HFFc6 (cell line): Measurements from ENCODE around the gene MOB3A. TPM values are rescaled to one million over a fixed set of nuclear protein-coding genes. Genes with fewer than 3 reads are reported as not detected.
A peak's percentile ranks its signal among the peaks of the same experiment; 100 is the strongest.

Source experiments
- DNase-seq: peaks from one replicate; pipeline ENCODE4 v3.0.0-alpha.2; 2018
- H3K27ac Mint-ChIP-seq: 2 replicates; pipeline ENCODE4 v1.8.0; 2020; ENCODE audit warnings: mild to moderate bottlenecking, mixed read lengths
- H3K27me3 Mint-ChIP-seq: 2 replicates; pipeline ENCODE4 v1.8.0; 2021; ENCODE audit warnings: mild to moderate bottlenecking, moderate library complexity, mixed read lengths; ENCODE audit not compliant: insufficient read depth
- H3K36me3 Mint-ChIP-seq: 2 replicates; pipeline ENCODE4 v1.8.0; 2021; ENCODE audit warnings: low read depth, mixed read lengths
- H3K4me1 Mint-ChIP-seq: 2 replicates; pipeline ENCODE4 v1.8.0; 2020; ENCODE audit warnings: low read depth, mixed read lengths
- H3K4me3 Mint-ChIP-seq: 2 replicates; pipeline ENCODE4 v1.8.0; 2020; ENCODE audit warnings: mild to moderate bottlenecking, moderate library complexity, mixed read lengths
- H3K9me3 Mint-ChIP-seq: 2 replicates; pipeline ENCODE4 v1.8.0; 2020; ENCODE audit warnings: mild to moderate bottlenecking, mixed read lengths
- CTCF ChIP-seq: fragments of 200-600 bp; sonication (generic); IDR thresholded peaks from 2 replicates; pipeline ENCODE4 v1.5.0; 2021; ENCODE audit warnings: antibody characterized with exemption, mild to moderate bottlenecking
- total RNA-seq, 6 experiments: library from RNA; stranded (reverse); fragmentation: NEBNext Ultra II Directional; extraction: Animal tissue kit (Norgen Biotek cat#: 25700); gene quantifications; 2 replicates in 1 of 6; 3 replicates in 5 of 6; pipeline ENCODE4 v1.2.3, GENCODE V29; 2021

The MOB3A gene
- total RNA-seq, 6 experiments from 2014 or later, result 47.1 to 52.6 (median 51.2) TPM

GRCh38 chr19:2084993-2085720, 11.0 kb downstream of the MOB3A start:
- DNase-seq, result peak; percentile 28
- peaks cover 4% of the 10 kb centered on the region for H3K36me3 Mint-ChIP-seq
- peak overlapping the region; percentile 42; the same call in 1 of the 2 replicates for H3K27ac Mint-ChIP-seq
- H3K9me3 Mint-ChIP-seq, result no peaks in the 10 kb centered on the region
- H3K4me1 Mint-ChIP-seq, result peaks cover 20% of the 10 kb centered on the region
- no peak for TF ChIP-seq CTCF
- H3K4me3 Mint-ChIP-seq, result no peak overlapping the region
- peaks cover 8% of the 10 kb centered on the region for H3K27me3 Mint-ChIP-seq

GRCh38 chr19:2083174-2083854, 12.8 kb downstream of the MOB3A start:
- Mint-ChIP-seq H3K27me3 (peaks cover 7% of the 10 kb centered on the region), H3K9me3 (no peaks in the 10 kb centered on the region), H3K36me3 (peaks cover 4% of the 10 kb centered on the region), H3K4me1 (peaks cover 6% of the 10 kb centered on the region; the same call in 1 of the 2 replicates), H3K4me3 (no peak overlapping the region), H3K27ac (no peak overlapping the region)
- TF ChIP-seq CTCF, result no peak
- no peak for DNase-seq

DNA sequence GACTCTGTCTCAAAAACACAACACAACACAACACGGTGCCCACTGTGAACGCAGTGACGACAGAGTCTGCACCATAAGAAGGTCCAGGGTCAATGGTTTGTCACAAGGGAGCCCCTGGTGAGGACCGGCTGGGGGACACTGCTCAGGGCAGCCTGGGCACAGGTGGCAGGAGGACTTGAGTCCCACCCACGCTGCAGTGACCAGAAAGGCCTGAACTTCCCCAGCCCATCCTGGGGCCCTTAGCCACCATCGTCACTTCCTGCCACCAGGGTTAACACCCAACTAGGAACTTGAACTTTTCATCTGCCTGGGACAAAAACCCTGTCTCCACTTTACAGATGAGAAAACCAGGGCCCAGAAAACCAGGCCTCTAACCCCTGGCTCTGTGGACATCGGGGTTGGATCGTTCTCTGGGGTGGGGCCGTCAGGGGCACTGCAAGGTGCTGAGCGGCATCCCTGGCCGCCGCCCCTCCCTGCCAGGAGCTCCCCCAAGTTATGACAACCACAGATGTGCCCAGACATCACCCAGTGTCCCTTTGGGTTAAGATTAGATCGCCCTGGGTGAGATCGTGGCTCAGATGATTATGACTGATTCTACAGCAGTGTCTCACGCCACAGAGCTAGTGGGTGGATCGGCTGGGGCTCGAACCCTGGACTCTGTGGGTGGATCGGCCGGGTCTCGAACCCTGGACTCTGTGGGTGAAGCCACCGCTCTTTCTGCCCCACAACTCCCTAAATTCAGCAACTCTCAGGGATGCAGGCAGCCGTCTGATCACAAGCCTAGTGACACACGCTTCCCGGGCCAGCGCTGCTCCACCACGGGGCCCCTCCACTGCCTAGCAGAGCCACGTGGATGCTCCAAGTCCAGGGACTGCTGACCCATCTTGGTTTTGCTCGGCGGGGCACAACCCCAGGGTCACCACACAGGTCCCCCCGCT, 14.0 kb downstream of the MOB3A start:
- no peak for DNase-seq
- peaks cover 3% of the 10 kb centered on the region; the same call in 1 of the 2 replicates for H3K4me1 Mint-ChIP-seq
- H3K9me3 Mint-ChIP-seq, result no peaks in the 10 kb centered on the region
- no peak overlapping the region for H3K27ac Mint-ChIP-seq
- H3K4me3 Mint-ChIP-seq, result no peak overlapping the region
- TF ChIP-seq CTCF, result no peak
- H3K36me3 Mint-ChIP-seq, result peaks cover 4% of the 10 kb centered on the region
- peaks cover 6% of the 10 kb centered on the region for H3K27me3 Mint-ChIP-seq

GRCh38 chr19:2080336-2080988, 15.7 kb downstream of the MOB3A start:
- no peak for DNase-seq
- TF ChIP-seq CTCF, result no peak
- Mint-ChIP-seq H3K4me3 (no peak overlapping the region), H3K27me3 (peaks cover 2% of the 10 kb centered on the region), H3K36me3 (peaks cover 7% of the 10 kb centered on the region), H3K4me1 (no peaks in the 10 kb centered on the region; the same call in 1 of the 2 replicates), H3K9me3 (no peaks in the 10 kb centered on the region), H3K27ac (no peak overlapping the region)

- no peaks in the 10 kb centered on the region for H3K4me1 Mint-ChIP-seq
- H3K27me3 Mint-ChIP-seq, result peaks cover 2% of the 10 kb centered on the region
- no peaks in the 10 kb centered on the region for H3K9me3 Mint-ChIP-seq
- no peak for TF ChIP-seq CTCF
- DNase-seq, result no peak
- H3K27ac Mint-ChIP-seq, result no peak overlapping the region
- no peak overlapping the region for H3K4me3 Mint-ChIP-seq
- H3K36me3 Mint-ChIP-seq, result peaks cover 3% of the 10 kb centered on the region
These were observed 16.2 kb downstream of the MOB3A start for GRCh38 chr19:2079865-2080301.
